NCI-H1417 treated with DMSO at 0.1 percent for 48 hours (cell line): ENCODE data around the gene C1orf198.
"Not testable (repeated sequence)": the region's sequence is repeated elsewhere in the genome, so short reads cannot be mapped to it uniquely, and the experiment has no call there.

Experiments
- DNase-seq: peaks from one replicate; lab custom pipeline; 2025; lab: John Stamatoyannopoulos, UW

Gene C1orf198

DNA sequence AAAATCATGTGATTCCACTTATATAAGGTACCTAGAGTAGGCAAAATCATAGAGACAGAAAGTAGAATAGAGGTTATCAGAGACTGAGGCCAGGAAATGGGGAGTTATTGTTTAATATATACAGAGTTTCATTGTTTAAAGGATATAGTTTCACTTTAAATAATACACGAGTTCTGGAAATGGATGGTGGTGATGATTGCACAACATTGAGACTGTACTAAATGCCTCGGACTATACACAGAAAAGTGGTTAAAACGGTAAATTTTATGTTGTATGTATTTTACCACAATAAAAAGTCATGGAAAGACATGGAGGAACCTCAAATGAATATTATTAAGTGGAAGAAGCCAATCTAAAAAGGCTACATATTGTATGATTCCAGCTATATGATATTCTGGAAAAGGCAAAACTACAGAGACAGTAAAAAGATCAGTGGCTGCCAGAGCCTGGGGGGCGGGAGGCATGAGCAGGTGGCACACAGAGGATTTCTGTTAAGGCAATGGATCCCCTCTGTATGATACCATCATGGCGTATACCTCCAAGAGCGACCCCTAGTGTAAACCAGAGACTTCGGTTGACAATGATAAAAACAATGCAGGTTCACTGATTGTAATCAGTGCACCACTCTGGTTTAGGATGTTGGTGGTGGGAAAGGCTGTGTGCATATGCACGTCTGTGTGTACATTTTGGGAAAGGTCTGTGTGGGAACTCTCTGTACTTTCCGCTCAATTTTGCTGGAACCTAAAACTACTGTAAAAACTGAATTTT, 7.5 kb downstream of the C1orf198 start:
- no peak for DNase-seq

DNA sequence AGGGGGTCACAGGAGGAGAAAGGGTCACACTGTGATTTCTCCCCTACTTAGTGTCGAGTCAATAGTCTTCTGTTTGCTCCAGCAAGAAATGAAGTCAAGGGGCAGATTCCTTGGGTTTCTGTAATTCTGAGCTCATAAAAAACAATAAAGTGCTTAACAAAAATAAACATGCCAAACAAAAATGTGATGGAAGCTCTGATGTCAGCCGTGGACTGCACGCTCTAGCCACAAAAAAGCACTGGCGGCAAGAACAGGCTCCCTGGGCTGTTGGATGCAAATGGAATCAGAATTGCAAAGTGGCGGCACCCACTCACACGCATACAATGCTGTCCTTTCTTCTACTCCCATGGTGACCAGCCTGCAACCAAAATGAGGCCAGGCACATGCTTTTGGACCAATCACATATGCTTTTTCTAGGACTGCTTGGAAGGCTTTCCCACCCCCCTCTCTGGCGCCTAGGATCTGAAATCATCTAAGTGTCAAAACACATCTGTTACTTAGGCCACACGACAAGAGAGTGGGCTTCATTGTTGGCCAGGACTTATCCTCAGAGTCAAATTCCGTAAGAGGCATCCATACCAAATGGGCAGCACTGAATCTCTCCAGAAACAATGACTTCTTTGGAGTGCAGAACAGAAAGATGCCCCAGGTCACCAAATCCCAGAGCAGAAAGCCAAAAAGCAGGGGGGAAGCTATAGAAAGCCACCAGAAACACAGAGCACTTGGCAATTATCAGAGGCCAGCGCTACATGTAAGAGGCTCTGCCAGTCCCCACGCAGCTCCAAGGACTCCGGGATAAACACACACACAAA, 9.2 kb downstream of the C1orf198 start:
- no peak for DNase-seq

DNA sequence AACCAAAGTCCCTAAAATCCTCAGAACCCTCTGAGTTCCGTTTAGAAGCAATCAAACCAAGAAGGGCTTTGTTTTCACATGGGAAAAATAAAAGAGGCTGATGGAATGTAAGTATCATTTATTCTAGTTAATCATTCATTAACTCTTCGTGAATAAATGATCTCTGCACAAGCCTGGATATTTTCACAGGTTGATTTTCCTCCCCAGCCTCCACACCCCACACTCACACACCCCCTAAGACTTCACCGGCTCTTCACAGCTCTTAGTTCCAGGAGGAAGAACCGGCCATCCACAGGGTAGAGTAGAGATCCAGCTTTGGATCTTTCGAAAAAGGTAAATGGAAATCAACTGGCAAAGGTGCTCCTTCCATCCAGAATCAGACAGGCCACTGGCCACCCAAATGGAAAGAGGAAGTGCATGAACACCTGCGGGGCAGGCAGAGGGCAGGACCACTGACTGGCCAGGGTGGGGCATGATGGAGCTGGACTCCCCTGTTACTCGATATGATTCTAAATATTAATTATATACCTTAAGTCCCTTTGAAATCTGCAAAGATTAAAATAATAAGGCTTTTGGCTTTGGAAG, 10.0 kb downstream of the C1orf198 start:
- DNase-seq = no peak

DNA sequence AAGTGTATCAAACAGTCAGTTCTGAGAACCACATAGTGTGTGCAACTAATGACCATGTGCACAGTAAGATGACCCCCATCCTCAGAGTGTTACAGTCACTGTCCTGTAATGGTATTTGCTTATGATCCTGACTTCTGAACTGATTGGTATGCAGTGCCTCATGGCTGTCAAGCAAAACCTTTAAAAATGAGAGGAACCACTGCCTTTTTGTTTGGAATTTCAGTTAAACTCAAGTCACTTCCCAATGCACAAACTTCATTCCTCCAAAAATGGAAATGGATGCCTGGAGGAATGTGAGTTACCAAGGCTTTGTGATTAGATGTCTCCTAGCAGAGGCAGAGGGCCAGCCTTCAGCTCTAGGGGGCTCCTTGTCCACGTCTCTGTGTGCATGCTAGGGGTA, 10.5 kb downstream of the C1orf198 start:
- no peak for DNase-seq

DNA sequence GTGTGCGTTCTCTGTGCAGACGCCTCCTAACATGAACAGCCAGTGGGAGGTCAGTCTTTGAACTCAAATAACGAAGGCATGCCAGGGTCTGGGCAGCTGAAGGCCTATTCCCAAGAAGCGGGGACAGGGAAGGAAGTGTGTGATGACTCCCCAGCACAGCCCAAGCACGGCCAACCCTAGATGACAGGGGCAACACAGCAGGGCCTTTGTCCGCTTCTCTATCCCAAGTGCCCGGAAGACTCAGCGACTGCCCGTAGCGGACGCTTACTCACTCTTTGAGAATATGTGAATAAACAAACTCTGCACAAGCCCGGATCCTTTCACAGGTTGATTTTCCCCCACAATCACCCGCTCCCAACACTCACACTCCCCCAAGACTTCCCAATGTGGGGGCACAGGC, 11.2 kb downstream of the C1orf198 start:
- no peak for DNase-seq

DNA sequence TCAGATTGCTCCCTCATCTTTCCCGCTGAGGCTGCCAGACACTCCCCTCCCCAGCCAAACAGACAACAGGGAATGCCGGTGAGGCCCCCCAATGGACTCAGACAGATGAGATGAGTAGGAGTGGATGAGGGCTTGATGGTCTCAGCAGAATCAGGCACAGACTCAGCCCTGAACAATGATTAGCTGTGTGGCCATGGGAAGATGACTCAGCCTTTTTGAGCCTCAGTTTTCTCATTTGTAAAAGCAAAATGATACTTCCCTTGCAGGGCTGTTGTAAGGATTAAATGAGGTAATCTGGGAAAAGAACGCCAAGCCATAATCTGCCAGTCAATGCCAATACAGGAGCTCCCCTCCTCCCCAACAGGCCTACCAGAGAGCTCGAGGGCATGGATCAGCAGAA, 12.4 kb downstream of the C1orf198 start:
- DNase-seq = no peak

DNA sequence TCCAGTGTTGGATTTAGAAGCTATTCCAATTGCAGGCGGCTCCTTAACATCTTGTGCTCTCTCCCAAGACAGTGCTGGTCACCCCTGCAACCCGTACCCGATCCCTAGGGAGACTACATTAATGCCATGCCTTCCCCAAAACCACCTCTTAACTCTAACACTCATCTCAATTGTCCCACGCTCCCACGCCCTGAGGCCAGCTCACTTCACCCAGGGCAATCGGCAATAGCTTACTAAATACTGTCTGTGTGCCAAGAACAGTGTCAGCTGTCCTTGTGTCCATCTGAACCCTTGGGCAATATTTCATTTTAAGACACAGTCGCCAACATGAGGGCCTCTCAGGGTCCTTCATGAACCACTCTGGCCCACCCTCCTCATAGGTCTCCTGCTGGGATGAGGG, 13.9 kb downstream of the C1orf198 start:
- no peak for DNase-seq

DNA sequence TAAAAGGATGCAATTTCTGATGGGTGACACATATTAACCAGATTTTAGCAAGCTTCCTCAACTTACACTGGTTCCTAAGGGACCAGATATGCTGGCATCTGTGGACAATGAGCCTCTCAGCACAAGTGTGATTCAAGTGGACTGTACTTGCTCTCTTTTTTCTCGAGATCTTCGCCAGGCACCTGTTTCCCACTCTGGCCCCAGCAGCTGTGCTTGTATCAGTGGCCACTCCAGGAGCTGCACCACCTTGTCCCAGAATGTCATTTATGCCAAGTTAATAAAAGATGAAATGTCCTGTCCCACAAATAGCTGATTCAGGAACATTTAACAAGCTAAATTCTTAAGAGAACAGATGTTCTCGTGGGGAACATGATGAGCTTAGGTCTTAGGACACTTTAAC, 14.6 kb downstream of the C1orf198 start:
- DNase-seq = no peak

DNA sequence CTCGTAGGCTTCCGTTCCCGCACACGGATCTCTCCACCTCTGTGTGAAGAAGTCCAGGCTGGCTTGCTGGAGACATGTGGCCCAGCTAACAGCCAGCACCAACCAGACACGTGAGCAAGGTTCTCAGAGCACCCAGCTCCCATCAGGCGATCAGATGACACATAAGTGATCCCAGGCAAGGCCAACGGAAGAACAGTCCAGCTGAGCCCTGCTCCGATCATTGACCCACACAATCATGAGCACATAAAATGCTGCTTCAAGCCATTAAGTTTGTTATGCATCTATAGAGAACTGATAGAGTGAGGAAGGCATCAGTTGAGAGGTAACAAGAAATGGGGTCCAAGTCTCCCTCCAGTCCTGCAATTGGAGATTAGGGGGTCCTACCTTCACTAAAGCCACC, 15.4 kb downstream of the C1orf198 start:
- DNase-seq = no peak

DNA sequence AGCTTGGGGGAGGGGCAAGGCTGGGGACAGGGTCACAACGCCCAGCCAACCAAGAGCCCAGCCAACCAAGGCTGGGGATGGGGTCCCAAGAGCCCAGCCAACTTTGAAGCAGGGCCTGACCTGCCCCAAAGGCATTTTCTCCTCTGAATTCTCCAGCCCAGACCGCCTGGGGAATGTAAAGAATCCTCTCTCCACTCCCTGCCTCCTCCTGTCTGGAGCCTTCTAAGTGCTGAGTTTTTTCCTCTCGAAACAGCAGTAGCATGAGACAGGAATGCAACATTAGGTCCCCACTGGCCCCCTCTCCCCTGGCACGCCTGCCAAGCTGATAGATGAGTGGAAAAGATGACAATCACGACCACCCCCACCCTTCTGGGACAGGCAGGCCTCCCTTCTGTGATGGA, 17.0 kb downstream of the C1orf198 start:
- no peak for DNase-seq

DNA sequence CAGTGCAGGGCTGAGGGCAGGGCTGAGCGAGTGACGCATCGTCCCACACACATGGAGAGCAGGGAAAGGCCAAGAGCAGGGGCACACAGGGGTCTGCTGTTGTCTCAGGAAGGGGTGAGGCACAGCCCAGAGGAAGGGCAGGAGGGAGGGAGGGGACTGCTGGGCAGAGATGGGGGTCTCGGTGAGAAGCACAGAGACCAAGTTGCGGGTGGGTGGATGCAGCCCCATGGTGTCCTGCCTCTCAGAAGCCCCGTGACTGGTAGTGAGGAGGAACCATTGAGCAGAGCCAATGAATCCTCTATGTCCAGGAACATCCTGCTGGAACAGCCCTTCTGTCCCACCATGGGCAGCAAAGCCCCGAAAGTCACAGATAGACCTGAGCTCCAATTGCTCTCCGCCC, 17.8 kb downstream of the C1orf198 start:
- no peak for DNase-seq

DNA sequence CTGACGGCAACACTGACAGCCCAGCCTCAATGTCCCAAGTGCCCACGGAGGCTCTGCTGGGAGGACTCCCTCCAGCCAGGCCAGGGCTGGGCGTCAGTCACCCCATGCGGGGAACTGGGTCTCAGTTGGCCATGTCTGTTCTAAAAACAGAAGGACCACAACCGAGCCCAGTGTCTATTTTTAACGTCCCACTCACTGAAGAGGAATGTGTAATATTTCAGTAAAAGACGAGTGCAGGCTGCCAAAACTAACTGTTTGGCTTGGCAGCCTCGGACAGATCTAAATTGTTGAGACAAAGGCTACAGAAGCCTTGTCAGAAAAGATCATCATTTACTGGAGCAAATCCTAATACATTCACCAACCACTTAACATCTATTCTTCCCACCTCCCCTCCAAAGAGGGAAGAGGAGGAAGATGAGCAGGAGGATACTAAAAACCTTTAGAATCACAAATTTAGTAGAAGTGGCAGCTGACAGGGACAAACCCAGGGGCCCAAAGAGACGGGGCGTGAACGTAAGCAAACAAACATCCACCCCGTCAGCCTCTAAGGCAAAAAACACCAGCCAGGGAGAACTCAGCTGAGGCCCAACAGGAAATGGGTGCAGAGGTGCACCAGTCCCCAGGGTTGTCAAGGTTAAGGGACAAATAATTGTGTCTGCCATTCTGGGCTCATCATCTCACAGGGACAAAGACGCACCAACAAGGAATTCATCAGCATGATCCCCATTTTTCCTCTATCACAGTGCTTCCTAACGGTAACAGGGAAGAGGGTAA, 18.7 kb downstream of the C1orf198 start:
- DNase-seq = no peak

DNA sequence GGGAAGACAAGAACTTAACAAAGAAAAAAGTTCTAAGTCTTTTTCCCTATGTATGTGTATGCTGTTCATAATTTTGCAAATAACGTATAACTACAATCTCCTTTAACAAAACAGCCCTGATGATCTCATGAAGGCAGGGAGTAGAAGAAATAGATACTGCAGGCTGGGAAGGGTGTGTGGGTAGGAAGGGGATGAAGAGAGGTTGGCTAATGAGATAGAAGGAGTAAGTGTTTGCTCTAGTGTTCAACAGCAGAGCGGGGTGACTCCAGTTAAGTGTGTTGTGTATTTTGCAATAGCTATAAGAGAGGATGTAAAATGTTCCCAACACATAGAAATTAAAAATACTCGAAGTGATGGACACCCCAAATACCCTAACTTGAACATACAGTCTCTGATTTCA, 20.1 kb downstream of the C1orf198 start:
- no peak for DNase-seq

DNA sequence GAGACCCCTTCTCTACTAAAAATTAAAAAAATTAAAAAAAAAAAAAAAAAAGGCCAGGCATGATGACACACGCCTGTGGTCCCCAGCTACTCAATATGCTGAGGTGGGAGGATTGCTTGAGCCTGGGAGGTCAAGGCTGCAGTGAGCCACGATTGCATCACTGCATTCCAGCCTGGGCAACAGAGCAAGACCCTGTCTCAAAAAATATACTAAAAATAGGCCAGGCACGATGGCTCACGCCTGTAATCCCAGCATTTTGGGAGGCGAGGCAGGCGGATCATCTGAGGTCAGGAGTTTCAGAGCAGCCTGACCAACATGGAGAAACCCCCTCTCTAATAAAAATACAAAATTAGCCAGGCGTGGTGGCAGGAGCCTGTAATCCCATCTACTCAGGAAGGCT, 23.1 kb downstream of the C1orf198 start:
- not testable (repeated sequence) for DNase-seq

DNA sequence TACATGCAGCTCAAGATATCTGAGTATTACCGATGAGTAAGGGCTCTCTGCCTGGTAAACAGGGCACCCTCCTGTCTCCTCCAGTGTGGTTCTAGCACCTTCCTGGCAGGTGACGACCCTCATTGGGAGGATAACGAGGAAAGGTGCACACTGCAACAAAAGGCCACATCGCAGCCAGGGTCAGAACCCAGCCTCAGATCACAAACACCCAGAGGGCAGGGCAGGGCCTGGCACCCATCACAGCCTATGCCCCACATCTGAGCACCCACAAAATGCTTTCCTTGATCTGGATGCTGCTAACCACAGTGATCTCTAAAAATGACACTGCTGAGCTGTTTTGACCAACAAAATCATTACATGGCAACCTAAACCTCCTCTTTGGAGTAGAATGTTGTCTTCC, 23.8 kb downstream of the C1orf198 start:
- DNase-seq = no peak

DNA sequence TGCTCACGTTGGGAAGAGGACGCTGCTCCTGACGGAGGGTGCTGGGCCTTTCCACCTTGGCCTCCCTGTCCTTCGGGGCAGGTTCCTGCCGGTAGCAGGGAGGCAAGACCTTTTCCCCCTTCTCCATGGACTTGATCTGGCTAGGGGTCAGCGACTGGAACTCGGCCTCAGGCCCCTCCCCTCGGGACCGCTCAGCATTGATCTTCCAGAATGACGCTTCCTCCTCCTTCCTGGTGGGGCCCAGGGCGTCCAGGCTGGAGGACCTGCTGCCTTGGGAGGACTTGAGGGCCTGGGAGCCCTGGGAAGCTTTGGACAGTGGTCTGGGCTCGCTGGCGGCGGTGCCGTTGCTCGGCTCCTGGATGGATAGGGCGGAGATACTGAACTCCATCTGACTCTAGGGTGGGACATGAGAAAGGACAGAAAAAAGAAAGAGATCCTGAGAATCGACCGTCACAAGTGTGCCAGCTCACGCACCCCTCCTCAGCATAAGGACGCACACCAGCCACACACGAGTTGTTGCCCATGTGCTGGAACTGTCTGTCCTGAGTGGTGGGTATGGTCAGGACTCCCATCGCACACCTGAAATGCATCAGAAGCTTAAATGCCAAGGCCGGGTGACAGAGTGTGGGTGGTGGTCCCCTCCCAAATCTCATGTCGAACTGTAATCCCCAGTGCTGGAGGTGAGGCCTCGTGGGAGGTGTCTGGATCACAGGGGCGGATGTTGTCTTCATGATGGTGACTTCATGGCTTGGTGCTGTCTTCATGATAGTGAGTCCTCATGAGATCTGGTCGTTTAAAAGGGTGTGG, 24.6 kb downstream of the C1orf198 start:
- DNase-seq = no peak

DNA sequence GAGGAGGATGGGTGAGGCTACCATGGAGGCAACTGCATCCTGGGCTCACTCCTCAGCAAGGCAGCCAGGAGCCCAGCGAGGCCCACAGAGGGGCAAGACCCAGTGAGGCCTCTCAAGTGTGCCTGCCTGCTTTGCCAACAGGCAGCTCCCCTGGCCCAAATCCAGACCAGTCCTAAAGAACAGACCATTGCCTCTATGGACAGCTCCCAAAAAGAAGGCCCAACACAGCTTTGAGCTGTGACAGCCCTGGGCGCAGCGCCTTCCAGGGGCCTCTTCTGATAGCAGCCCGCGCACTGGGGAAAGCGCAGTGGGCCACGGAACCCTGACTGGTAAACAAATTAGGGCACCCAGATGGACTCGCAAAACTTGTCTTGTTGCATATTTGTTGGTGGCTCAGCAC, 25.5 kb downstream of the C1orf198 start:
- no peak for DNase-seq

DNA sequence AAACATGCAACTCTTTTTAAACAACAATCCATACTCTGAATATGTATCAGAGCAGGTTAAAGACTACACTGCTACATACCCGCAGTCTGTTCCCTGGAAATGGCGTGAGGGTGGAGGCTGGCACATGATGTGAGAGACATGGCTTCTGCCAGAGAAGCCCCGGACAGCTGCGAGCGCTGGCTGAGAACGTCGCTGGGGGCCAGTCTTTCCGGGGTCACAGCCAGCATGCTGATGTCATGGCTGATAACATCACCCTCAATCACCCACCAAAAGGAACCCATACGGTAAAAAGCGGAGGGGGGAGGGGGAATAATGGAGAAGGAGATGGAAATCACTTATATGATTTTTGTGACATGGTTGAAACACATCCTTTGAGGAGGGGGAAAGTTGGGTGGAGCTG, 29.1 kb downstream of the C1orf198 start:
- no peak for DNase-seq

DNA sequence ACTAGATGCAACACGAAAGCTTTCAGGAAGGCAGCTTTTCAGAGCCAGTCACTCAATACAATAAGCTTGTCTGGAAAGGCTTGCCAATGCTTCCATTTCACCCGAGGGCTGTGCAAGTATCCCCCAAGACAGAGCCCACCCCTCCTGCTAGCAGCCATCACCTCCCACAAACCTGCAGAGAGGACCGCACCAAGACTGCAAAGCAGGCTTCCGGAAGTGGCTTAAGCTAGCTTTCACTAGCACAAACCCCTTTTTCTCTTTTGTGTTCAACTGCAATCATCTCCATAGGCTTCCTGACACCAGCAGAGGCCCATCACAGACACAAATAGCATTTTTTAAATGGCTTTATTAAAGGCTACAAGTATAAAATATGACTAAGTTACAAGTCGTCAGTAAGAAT, 31.5 kb downstream of the C1orf198 start:
- DNase-seq = no peak

DNA sequence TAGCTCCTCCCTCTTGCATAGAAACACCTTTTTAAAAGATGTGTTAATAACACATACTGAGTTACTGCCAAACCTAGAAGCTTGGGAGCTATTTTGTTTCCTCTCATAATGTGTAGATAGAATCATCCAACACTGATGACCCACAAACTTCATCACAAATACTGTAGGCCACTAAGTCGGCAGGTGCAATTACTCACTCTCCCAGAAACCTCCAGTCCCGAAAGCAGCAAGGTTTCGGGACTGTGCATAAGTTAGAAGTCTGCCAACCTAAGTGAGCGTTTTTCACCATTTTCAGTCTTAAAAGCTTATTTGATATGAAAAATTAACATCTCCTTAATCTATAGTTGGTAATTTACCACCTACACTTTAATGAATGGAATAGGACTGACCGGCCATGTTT, 32.0 kb downstream of the C1orf198 start:
- no peak for DNase-seq

DNA sequence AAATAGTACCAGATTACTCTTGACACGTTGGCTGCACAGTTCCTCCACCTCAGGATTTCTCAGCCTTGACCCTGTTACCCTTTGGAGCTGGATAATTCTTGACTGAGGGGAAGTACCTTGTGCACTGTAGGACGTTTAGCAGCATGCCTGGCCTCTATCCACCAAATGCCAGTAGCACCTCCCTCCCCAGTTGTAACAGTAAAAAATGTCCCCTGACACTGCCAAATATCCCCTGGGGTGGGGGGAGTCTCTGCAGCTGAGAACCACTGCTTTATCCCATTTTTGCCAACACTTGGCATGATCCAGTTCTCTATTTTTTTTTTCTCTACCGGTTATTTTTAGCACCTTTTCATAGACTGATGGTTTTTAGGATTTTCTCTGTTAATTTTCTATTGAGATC, 34.0 kb downstream of the C1orf198 start:
- DNase-seq = no peak

DNA sequence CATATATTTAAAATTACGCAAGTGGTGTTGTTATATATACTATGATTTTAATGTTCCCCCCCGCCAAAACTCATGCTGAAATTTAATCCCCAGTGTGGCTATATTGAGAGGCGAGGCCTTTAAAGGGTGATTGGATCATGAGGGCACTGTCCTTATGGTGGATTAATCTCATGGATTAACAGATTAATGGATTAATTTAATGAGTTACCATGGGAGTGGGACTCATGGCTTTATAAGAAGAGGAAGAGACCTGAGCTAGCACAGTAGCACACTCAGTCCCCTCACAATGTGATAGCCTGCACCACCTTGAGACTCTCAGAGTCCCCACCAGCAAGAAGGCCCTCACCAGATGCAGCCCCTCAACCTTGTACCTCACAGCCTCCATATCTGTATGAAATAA, 34.8 kb downstream of the C1orf198 start:
- no peak for DNase-seq
